ENCODE results near the gene ATAD1.

Gene ATAD1

GRCh38 chr10:87782721-87783120 is 35.3 kb downstream of the ATAD1 start:
- FAIRE-seq (no peak), DNase-seq (ENCODE audit: insufficient read length, low spot score) (no peak)
- TF ChIP-seq POLR2A (IDR thresholded peaks at IDR 0.05; ENCODE audit: low read depth, low read length) = no peak
- no peak for TF ChIP-seq TAF1 (IDR thresholded peaks at IDR 0.05; ENCODE audit: low read depth, low read length)
- TF ChIP-seq POLR2AphosphoS5 (IDR thresholded peaks at IDR 0.05; ENCODE audit: low read depth, low read length) = no peak
- no peak for TF ChIP-seq SPI1 (IDR thresholded peaks at IDR 0.05; ENCODE audit: low read depth, low read length)
- TF ChIP-seq PAX5 (IDR thresholded peaks at IDR 0.05; ENCODE audit: insufficient read depth, low read length, severe bottlenecking) = no peak
- no peak for TF ChIP-seq POU2F2 (IDR thresholded peaks at IDR 0.05; ENCODE audit: low read depth, low read length)

- FAIRE-seq (no peak), DNase-seq (ENCODE audit: insufficient read length, low spot score) (no peak)
- TF ChIP-seq PAX5 (IDR thresholded peaks at IDR 0.05; ENCODE audit: insufficient read depth, low read length, severe bottlenecking) = no peak
These were observed 36.5 kb downstream of the ATAD1 start for GRCh38 chr10:87781545-87781944.

GRCh38 chr10:87776328-87776727 is 41.7 kb downstream of the ATAD1 start:
- FAIRE-seq (peak; percentile 16), DNase-seq (ENCODE audit: insufficient read length, low spot score) (no peak)
- TF ChIP-seq SPI1 (IDR thresholded peaks at IDR 0.05; ENCODE audit: low read depth, low read length) (no peak), POLR2AphosphoS5 (IDR thresholded peaks at IDR 0.05; ENCODE audit: low read depth, low read length) (no peak)

- no peak for TF ChIP-seq PAX5 (IDR thresholded peaks at IDR 0.05; ENCODE audit: insufficient read depth, low read length, severe bottlenecking)
- TF ChIP-seq POLR2AphosphoS5 (IDR thresholded peaks at IDR 0.05; ENCODE audit: low read depth, low read length) = no peak
- peak; percentile 67 for TF ChIP-seq SPI1 (IDR thresholded peaks at IDR 0.05; ENCODE audit: low read depth, low read length)
- FAIRE-seq (peak; percentile 65), DNase-seq (ENCODE audit: insufficient read length, low spot score) (no peak)
These were observed 42.3 kb downstream of the ATAD1 start for GRCh38 chr10:87775766-87776165.

GRCh38 chr10:87771871-87772500 is 46.0 kb downstream of the ATAD1 start:
- DNase-seq (ENCODE audit: insufficient read length, low spot score) = no peak
- TF ChIP-seq TAF1 (IDR thresholded peaks at IDR 0.05; ENCODE audit: low read depth, low read length) = no peak
- no peak for TF ChIP-seq SPI1 (IDR thresholded peaks at IDR 0.05; ENCODE audit: low read depth, low read length)
- TF ChIP-seq POLR2AphosphoS5 (IDR thresholded peaks at IDR 0.05; ENCODE audit: low read depth, low read length) = no peak
- TF ChIP-seq POU2F2 (IDR thresholded peaks at IDR 0.05; ENCODE audit: low read depth, low read length) = no peak
- TF ChIP-seq POLR2A (IDR thresholded peaks at IDR 0.05; ENCODE audit: low read depth, low read length) = no peak
- TF ChIP-seq PAX5 (IDR thresholded peaks at IDR 0.05; ENCODE audit: insufficient read depth, low read length, severe bottlenecking) = no peak
- peak; percentile 71 for FAIRE-seq

GRCh38 chr10:87767253-87767652 is 50.8 kb downstream of the ATAD1 start:
- no peak for FAIRE-seq
- TF ChIP-seq POLR2AphosphoS5 (IDR thresholded peaks at IDR 0.05; ENCODE audit: low read depth, low read length) (no peak), PAX5 (IDR thresholded peaks at IDR 0.05; ENCODE audit: insufficient read depth, low read length, severe bottlenecking) (no peak), POLR2A (IDR thresholded peaks at IDR 0.05; ENCODE audit: low read depth, low read length) (no peak), POU2F2 (IDR thresholded peaks at IDR 0.05; ENCODE audit: low read depth, low read length) (no peak), TAF1 (IDR thresholded peaks at IDR 0.05; ENCODE audit: low read depth, low read length) (no peak), SPI1 (IDR thresholded peaks at IDR 0.05; ENCODE audit: low read depth, low read length) (no peak)
- no peak for DNase-seq (ENCODE audit: insufficient read length, low spot score)

GRCh38 chr10:87765666-87766376 is 52.2 kb downstream of the ATAD1 start:
- no peak for FAIRE-seq
- TF ChIP-seq SPI1 (IDR thresholded peaks at IDR 0.05; ENCODE audit: low read depth, low read length) (no peak), POU2F2 (IDR thresholded peaks at IDR 0.05; ENCODE audit: low read depth, low read length) (no peak), PAX5 (IDR thresholded peaks at IDR 0.05; ENCODE audit: insufficient read depth, low read length, severe bottlenecking) (no peak), POLR2AphosphoS5 (IDR thresholded peaks at IDR 0.05; ENCODE audit: low read depth, low read length) (no peak), TAF1 (IDR thresholded peaks at IDR 0.05; ENCODE audit: low read depth, low read length) (no peak), POLR2A (IDR thresholded peaks at IDR 0.05; ENCODE audit: low read depth, low read length) (no peak)

GRCh38 chr10:87764072-87764934 is 53.7 kb downstream of the ATAD1 start:
- TF ChIP-seq POLR2A (IDR thresholded peaks at IDR 0.05; ENCODE audit: low read depth, low read length) = no peak
- no peak for TF ChIP-seq PAX5 (IDR thresholded peaks at IDR 0.05; ENCODE audit: insufficient read depth, low read length, severe bottlenecking)
- TF ChIP-seq POLR2AphosphoS5 (IDR thresholded peaks at IDR 0.05; ENCODE audit: low read depth, low read length) = no peak
- no peak for TF ChIP-seq POU2F2 (IDR thresholded peaks at IDR 0.05; ENCODE audit: low read depth, low read length)
- no peak for TF ChIP-seq TAF1 (IDR thresholded peaks at IDR 0.05; ENCODE audit: low read depth, low read length)
- no peak for TF ChIP-seq SPI1 (IDR thresholded peaks at IDR 0.05; ENCODE audit: low read depth, low read length)
- no peak for FAIRE-seq
- DNase-seq (ENCODE audit: insufficient read length, low spot score) = no peak

More at GRCh38 chr10:87765666-87766376, 52.2 kb downstream of the ATAD1 start:
- DNase-seq (ENCODE audit: insufficient read length, low spot score) = no peak

GRCh38 chr10:87763086-87763861 is 54.8 kb downstream of the ATAD1 start:
- DNase-seq (ENCODE audit: insufficient read length, low spot score) (no peak), FAIRE-seq (no peak)
- TF ChIP-seq POLR2A (IDR thresholded peaks at IDR 0.05; ENCODE audit: low read depth, low read length) (no peak), SPI1 (IDR thresholded peaks at IDR 0.05; ENCODE audit: low read depth, low read length) (no peak), POLR2AphosphoS5 (IDR thresholded peaks at IDR 0.05; ENCODE audit: low read depth, low read length) (no peak), TAF1 (IDR thresholded peaks at IDR 0.05; ENCODE audit: low read depth, low read length) (no peak), PAX5 (IDR thresholded peaks at IDR 0.05; ENCODE audit: insufficient read depth, low read length, severe bottlenecking) (no peak), POU2F2 (IDR thresholded peaks at IDR 0.05; ENCODE audit: low read depth, low read length) (no peak)

Measured in GM12891 (cell line).